Endothelial cell of umbilical vein (primary cell): ENCODE results near the gene PRMT2. TPM values are rescaled to one million over a fixed set of nuclear protein-coding genes. Genes with fewer than 3 reads are reported as not detected.

ENCODE experiments used
- BruUV-seq: library from RNA; stranded (reverse); fragments of 400-500 nt; replicated peaks from 2 replicates; lab custom pipeline; 2021; lab: Mats Ljungman, UMichigan
- CTCF ChIA-PET: fragments of 300-600, 350-600 bp; sonication (Branson Sonifier 250); formaldehyde crosslinking; loops from one replicate; lab custom pipeline; 2021; ENCODE audit warnings: antibody characterized with exemption, inconsistent platforms; lab: Charles Lee
- POLR2A ChIA-PET: fragments of 300-600, 350-600 bp; sonication (Branson Sonifier 250); formaldehyde crosslinking; loops from one replicate; lab custom pipeline; 2021; ENCODE audit warnings: antibody characterized with exemption, inconsistent platforms; lab: Charles Lee
- DNase-seq: peaks from one replicate; pipeline ENCODE4 v3.0.0-alpha.2; 2011; ENCODE audit warnings: low read depth, low spot score
- FAIRE-seq: peaks from 2 replicates; lab custom pipeline; 2011; peaks lifted over from hg19 to GRCh38; lab: Jason Lieb, UNC
- H2AFZ ChIP-seq: 2 replicates; pipeline ENCODE4 v1.6.0; 2012; ENCODE audit warnings: low read depth, low read length, control low read depth, inconsistent platforms
- H3K27ac ChIP-seq: 2 replicates; pipeline ENCODE4 v1.5.1; 2011; ENCODE audit warnings: low read depth, mild to moderate bottlenecking, control low read depth, low read length, moderate library complexity; ENCODE audit not compliant: insufficient read depth
- H3K27me3 ChIP-seq, 2 experiments: 2 replicates each; pipeline versions ENCODE4 v1.6.0 to v1.6.1; 2011; ENCODE audit warnings: low read length in 2 of 2, mixed read lengths in 1 of 2; ENCODE audit not compliant: control insufficient read depth in 2 of 2, insufficient read depth in 2 of 2
- H3K36me3 ChIP-seq, 2 experiments: 2 replicates in 1 of 2; 3 replicates in 1 of 2; pipeline ENCODE4 v1.5.1; 2011; ENCODE audit warnings: low read length in 2 of 2, mild to moderate bottlenecking in 1 of 2, moderate library complexity in 1 of 2; ENCODE audit not compliant: control insufficient read depth in 2 of 2, insufficient read depth in 2 of 2; ENCODE audit errors: extremely low read depth in 1 of 2
- H3K4me1 ChIP-seq: 3 replicates; pipeline ENCODE4 v1.5.1; 2011; ENCODE audit warnings: mild to moderate bottlenecking, low read length; ENCODE audit not compliant: control insufficient read depth, insufficient read depth; ENCODE audit errors: extremely low read depth
- H3K4me2 ChIP-seq: 2 replicates; pipeline ENCODE4 v1.6.1; 2011; ENCODE audit warnings: low read length, control low read depth, mixed read lengths; ENCODE audit not compliant: insufficient read depth
- H3K4me3 ChIP-seq, 3 experiments: fragments of 200-600 bp in 1 of 3; sonication (generic), shearing (Covaris generic) in 1 of 3; replicated peaks in 1 of 3; 2 replicates each; pipeline ENCODE4 v1.5.1; 2011 to 2016; ENCODE audit warnings: control low read depth in 3 of 3, low read length in 3 of 3, mild to moderate bottlenecking in 2 of 3, inconsistent platforms in 1 of 3, low read depth in 1 of 3, moderate library complexity in 1 of 3; ENCODE audit not compliant: insufficient read depth in 1 of 3
- H3K79me2 ChIP-seq: 2 replicates; pipeline ENCODE4 v1.6.0; 2012; ENCODE audit warnings: low read length, inconsistent platforms; ENCODE audit not compliant: control insufficient read depth, insufficient read depth
- H3K9ac ChIP-seq: replicated peaks from 2 replicates; pipeline ENCODE3; 2011; ENCODE audit warnings: low read length, control low read depth; ENCODE audit not compliant: insufficient read depth; ENCODE audit errors: extremely low read depth
- H3K9me1 ChIP-seq: replicated peaks from 3 replicates; pipeline ENCODE4 v1.6.0; 2011; ENCODE audit warnings: mild to moderate bottlenecking, low read length; ENCODE audit not compliant: control insufficient read depth, insufficient read depth; ENCODE audit errors: extremely low read depth
- H3K9me3 ChIP-seq: replicated peaks from 2 replicates; pipeline ENCODE4 v1.5.1; 2012; ENCODE audit warnings: low read length, inconsistent platforms; ENCODE audit not compliant: control insufficient read depth, insufficient read depth
- H4K20me1 ChIP-seq: replicated peaks from 2 replicates; pipeline ENCODE3; 2011; ENCODE audit warnings: mild to moderate bottlenecking, low read length; ENCODE audit not compliant: control insufficient read depth, insufficient read depth; ENCODE audit errors: extremely low read depth
- CTCF ChIP-seq, 2 donors: IDR thresholded peaks; 1 replicate in 1 of 2; 2 replicates in 1 of 2; pipeline ENCODE4 v1.5.1; 2011; ENCODE audit warnings: low read length in 2 of 2, mild to moderate bottlenecking in 2 of 2, moderate library complexity in 2 of 2, control low read depth in 1 of 2, inconsistent platforms in 1 of 2, low read depth in 1 of 2; ENCODE audit not compliant: insufficient read depth in 1 of 2; ENCODE audit errors: extremely low read depth in 1 of 2
- EZH2 ChIP-seq: IDR thresholded peaks from 2 replicates; pipeline ENCODE4 v1.6.1; 2012; ENCODE audit warnings: borderline replicate concordance, low read depth, mild to moderate bottlenecking, moderate library complexity, low read length, inconsistent platforms; ENCODE audit not compliant: severe bottlenecking
- FOS ChIP-seq: IDR thresholded peaks from 2 replicates; pipeline ENCODE4 v1.6.1; 2011; ENCODE audit warnings: mild to moderate bottlenecking, low read length, moderate library complexity, borderline replicate concordance; ENCODE audit not compliant: insufficient read depth
- GATA2 ChIP-seq: IDR thresholded peaks from 2 replicates; pipeline ENCODE4 v1.7.0; 2011; ENCODE audit warnings: low read depth, mild to moderate bottlenecking, moderate library complexity, mixed read lengths, low read length; ENCODE audit not compliant: insufficient read length, insufficient read depth
- JUN ChIP-seq: IDR thresholded peaks from 2 replicates; pipeline ENCODE4 v1.6.1; 2011; ENCODE audit warnings: borderline replicate concordance, low read depth; ENCODE audit not compliant: insufficient read length, insufficient read depth
- MAX ChIP-seq: IDR thresholded peaks from 2 replicates; pipeline ENCODE4 v1.6.1; 2011; ENCODE audit not compliant: insufficient read depth, insufficient read length
- MYC ChIP-seq: IDR thresholded peaks from one replicate; pipeline ENCODE4 v1.6.1; 2011; ENCODE audit warnings: mild to moderate bottlenecking, low read depth, low read length
- POLR2A ChIP-seq: IDR thresholded peaks from 2 replicates; pipeline ENCODE4 v1.6.1; 2012; ENCODE audit warnings: low read depth, mild to moderate bottlenecking, control low read depth, low read length
- POLR2AphosphoS5 ChIP-seq: IDR thresholded peaks from 2 replicates; pipeline ENCODE4 v1.6.1; 2012; ENCODE audit warnings: low read depth, mild to moderate bottlenecking, control low read depth, low read length, moderate library complexity; ENCODE audit not compliant: insufficient read depth
- dilution Hi-C: fragments of 300-500 bp; cut with MboI; formaldehyde crosslinking; loops from one replicate; pipeline ENCODE4 v1.15.0; 2019; ENCODE audit warnings: low sequenced_read_pairs; ENCODE audit not compliant: extremely low pct_ligation_motif_present
- intact Hi-C: fragments of 100-400 bp; cut with micrococcal nuclease; formaldehyde crosslinking; loops from one replicate; pipeline ENCODE4 v1.10.0; 2022
- polyA plus RNA-seq, 4 experiments: library from polyadenylated mRNA; depleted of rRNA in 3 of 4; stranded (reverse) in 3 of 4; unstranded in 1 of 4; fragments of >200 nt; gene quantifications; 2 replicates each; pipeline versions ENCODE4 v1.2.1 to v1.2.3, GENCODE V29; 2011 to 2012; ENCODE audit warnings: missing spikeins in 1 of 4
- total RNA-seq: library from RNA; stranded (reverse); gene quantifications from 2 replicates; pipeline ENCODE4 v1.2.3, GENCODE V29; 2021

The PRMT2 gene
- total and polyA plus RNA-seq, 2 donors (not counting 3 experiments of a cell fraction or from before 2014, with no cell fraction given) = 125 to 193 TPM

- H3K4me1 ChIP-seq = peaks cover 14% of the 10 kb centered on the region
- no peaks in the 10 kb centered on the region for H3K9me3 ChIP-seq
- no peak overlapping the region for H3K4me3 ChIP-seq
- ChIA-PET POLR2A (no interaction called here), CTCF (interaction anchor here (1.1 kb wide), 1 partner anchor 24 kb away, joined by 3 read pairs; no protein-coding TSS in a partner anchor)
- no peak for FAIRE-seq
- TF ChIP-seq MYC (no peak), GATA2 (no peak), EZH2 (no peak), JUN (no peak), CTCF (IDR thresholded peaks at IDR 0.05; ENCODE audit: extremely low read depth in 1 of 2, insufficient read depth in 1 of 2, low read depth in 1 of 2, low read length in 2 of 2) (no peak), MAX (no peak), POLR2A (no peak), POLR2AphosphoS5 (no peak), FOS (no peak)
- peaks cover 2 to 10% of the 10 kb centered on the region in 2 experiments for H3K27me3 ChIP-seq
- no peak overlapping the region for H3K4me2 ChIP-seq
- H3K79me2 ChIP-seq = no peaks in the 10 kb centered on the region
- intact Hi-C loops (no loop called here), dilution Hi-C loops (no loop called here)
- BruUV-seq = no TSS peak
- H2AFZ ChIP-seq = no peak overlapping the region
- DNase-seq = no peak
- no peaks in the 10 kb centered on the region for H3K9me1 ChIP-seq
- H4K20me1 ChIP-seq = no peaks in the 10 kb centered on the region
- no peak overlapping the region for H3K9ac ChIP-seq
- peaks cover 4 to 12% of the 10 kb centered on the region in 2 experiments for H3K36me3 ChIP-seq
- no peak overlapping the region for H3K27ac ChIP-seq
These were observed 28.3 kb downstream of the PRMT2 start for GRCh38 chr21:46663754-46664153.
